Endothelial cell of umbilical vein (primary cell): ENCODE data around the gene UBE2S. TPM values are rescaled to one million over a fixed set of nuclear protein-coding genes. Genes with fewer than 3 reads are reported as not detected.

ENCODE experiments used
- BruUV-seq: library from RNA; stranded (reverse); fragments of 400-500 nt; replicated peaks from 2 replicates; lab custom pipeline; 2021; lab: Mats Ljungman, UMichigan
- CTCF ChIA-PET: fragments of 300-600, 350-600 bp; sonication (Branson Sonifier 250); formaldehyde crosslinking; loops from one replicate; lab custom pipeline; 2021; ENCODE audit warnings: antibody characterized with exemption, inconsistent platforms; lab: Charles Lee
- POLR2A ChIA-PET: fragments of 300-600, 350-600 bp; sonication (Branson Sonifier 250); formaldehyde crosslinking; loops from one replicate; lab custom pipeline; 2021; ENCODE audit warnings: antibody characterized with exemption, inconsistent platforms; lab: Charles Lee
- DNase-seq: peaks from one replicate; pipeline ENCODE4 v3.0.0-alpha.2; 2011; ENCODE audit warnings: low read depth, low spot score
- FAIRE-seq: peaks from 2 replicates; lab custom pipeline; 2011; peaks lifted over from hg19 to GRCh38; lab: Jason Lieb, UNC
- H2AFZ ChIP-seq: 2 replicates; pipeline ENCODE4 v1.6.0; 2012; ENCODE audit warnings: low read depth, low read length, control low read depth, inconsistent platforms
- H3K27ac ChIP-seq: 2 replicates; pipeline ENCODE4 v1.5.1; 2011; ENCODE audit warnings: low read depth, mild to moderate bottlenecking, control low read depth, low read length, moderate library complexity; ENCODE audit not compliant: insufficient read depth
- H3K27me3 ChIP-seq, 2 experiments: 2 replicates each; pipeline versions ENCODE4 v1.6.0 to v1.6.1; 2011; ENCODE audit warnings: low read length in 2 of 2, mixed read lengths in 1 of 2; ENCODE audit not compliant: control insufficient read depth in 2 of 2, insufficient read depth in 2 of 2
- H3K36me3 ChIP-seq, 2 experiments: 2 replicates in 1 of 2; 3 replicates in 1 of 2; pipeline ENCODE4 v1.5.1; 2011; ENCODE audit warnings: low read length in 2 of 2, mild to moderate bottlenecking in 1 of 2, moderate library complexity in 1 of 2; ENCODE audit not compliant: control insufficient read depth in 2 of 2, insufficient read depth in 2 of 2; ENCODE audit errors: extremely low read depth in 1 of 2
- H3K4me1 ChIP-seq: 3 replicates; pipeline ENCODE4 v1.5.1; 2011; ENCODE audit warnings: mild to moderate bottlenecking, low read length; ENCODE audit not compliant: control insufficient read depth, insufficient read depth; ENCODE audit errors: extremely low read depth
- H3K4me2 ChIP-seq: 2 replicates; pipeline ENCODE4 v1.6.1; 2011; ENCODE audit warnings: low read length, control low read depth, mixed read lengths; ENCODE audit not compliant: insufficient read depth
- H3K4me3 ChIP-seq, 3 experiments: fragments of 200-600 bp in 1 of 3; sonication (generic), shearing (Covaris generic) in 1 of 3; replicated peaks in 1 of 3; 2 replicates each; pipeline ENCODE4 v1.5.1; 2011 to 2016; ENCODE audit warnings: control low read depth in 3 of 3, low read length in 3 of 3, mild to moderate bottlenecking in 2 of 3, inconsistent platforms in 1 of 3, low read depth in 1 of 3, moderate library complexity in 1 of 3; ENCODE audit not compliant: insufficient read depth in 1 of 3
- H3K79me2 ChIP-seq: 2 replicates; pipeline ENCODE4 v1.6.0; 2012; ENCODE audit warnings: low read length, inconsistent platforms; ENCODE audit not compliant: control insufficient read depth, insufficient read depth
- H3K9ac ChIP-seq: replicated peaks from 2 replicates; pipeline ENCODE3; 2011; ENCODE audit warnings: low read length, control low read depth; ENCODE audit not compliant: insufficient read depth; ENCODE audit errors: extremely low read depth
- H3K9me1 ChIP-seq: replicated peaks from 3 replicates; pipeline ENCODE4 v1.6.0; 2011; ENCODE audit warnings: mild to moderate bottlenecking, low read length; ENCODE audit not compliant: control insufficient read depth, insufficient read depth; ENCODE audit errors: extremely low read depth
- H3K9me3 ChIP-seq: replicated peaks from 2 replicates; pipeline ENCODE4 v1.5.1; 2012; ENCODE audit warnings: low read length, inconsistent platforms; ENCODE audit not compliant: control insufficient read depth, insufficient read depth
- H4K20me1 ChIP-seq: replicated peaks from 2 replicates; pipeline ENCODE3; 2011; ENCODE audit warnings: mild to moderate bottlenecking, low read length; ENCODE audit not compliant: control insufficient read depth, insufficient read depth; ENCODE audit errors: extremely low read depth
- CTCF ChIP-seq, 2 donors: IDR thresholded peaks; 1 replicate in 1 of 2; 2 replicates in 1 of 2; pipeline ENCODE4 v1.5.1; 2011; ENCODE audit warnings: low read length in 2 of 2, mild to moderate bottlenecking in 2 of 2, moderate library complexity in 2 of 2, control low read depth in 1 of 2, inconsistent platforms in 1 of 2, low read depth in 1 of 2; ENCODE audit not compliant: insufficient read depth in 1 of 2; ENCODE audit errors: extremely low read depth in 1 of 2
- EZH2 ChIP-seq: IDR thresholded peaks from 2 replicates; pipeline ENCODE4 v1.6.1; 2012; ENCODE audit warnings: borderline replicate concordance, low read depth, mild to moderate bottlenecking, moderate library complexity, low read length, inconsistent platforms; ENCODE audit not compliant: severe bottlenecking
- FOS ChIP-seq: IDR thresholded peaks from 2 replicates; pipeline ENCODE4 v1.6.1; 2011; ENCODE audit warnings: mild to moderate bottlenecking, low read length, moderate library complexity, borderline replicate concordance; ENCODE audit not compliant: insufficient read depth
- JUN ChIP-seq: IDR thresholded peaks from 2 replicates; pipeline ENCODE4 v1.6.1; 2011; ENCODE audit warnings: borderline replicate concordance, low read depth; ENCODE audit not compliant: insufficient read length, insufficient read depth
- MAX ChIP-seq: IDR thresholded peaks from 2 replicates; pipeline ENCODE4 v1.6.1; 2011; ENCODE audit not compliant: insufficient read depth, insufficient read length
- MYC ChIP-seq: IDR thresholded peaks from one replicate; pipeline ENCODE4 v1.6.1; 2011; ENCODE audit warnings: mild to moderate bottlenecking, low read depth, low read length
- POLR2AphosphoS5 ChIP-seq: IDR thresholded peaks from 2 replicates; pipeline ENCODE4 v1.6.1; 2012; ENCODE audit warnings: low read depth, mild to moderate bottlenecking, control low read depth, low read length, moderate library complexity; ENCODE audit not compliant: insufficient read depth
- dilution Hi-C: fragments of 300-500 bp; cut with MboI; formaldehyde crosslinking; loops from one replicate; pipeline ENCODE4 v1.15.0; 2019; ENCODE audit warnings: low sequenced_read_pairs; ENCODE audit not compliant: extremely low pct_ligation_motif_present
- intact Hi-C: fragments of 100-400 bp; cut with micrococcal nuclease; formaldehyde crosslinking; loops from one replicate; pipeline ENCODE4 v1.10.0; 2022
- polyA plus RNA-seq, 4 experiments: library from polyadenylated mRNA; depleted of rRNA in 3 of 4; stranded (reverse) in 3 of 4; unstranded in 1 of 4; fragments of >200 nt; gene quantifications; 2 replicates each; pipeline versions ENCODE4 v1.2.1 to v1.2.3, GENCODE V29; 2011 to 2012; ENCODE audit warnings: missing spikeins in 1 of 4
- total RNA-seq: library from RNA; stranded (reverse); gene quantifications from 2 replicates; pipeline ENCODE4 v1.2.3, GENCODE V29; 2021

Gene UBE2S
- total and polyA plus RNA-seq, 2 donors (not counting 3 experiments of a cell fraction or from before 2014, with no cell fraction given), result 183 to 257 TPM

GRCh38 chr19:55365245-55365644 is 42.3 kb downstream of the UBE2S start:
- Histone ChIP-seq H3K9me1 (no peaks in the 10 kb centered on the region), H3K9ac (no peak overlapping the region), H4K20me1 (no peaks in the 10 kb centered on the region), H3K4me1 (peaks cover 3% of the 10 kb centered on the region), H3K27me3 (peaks cover 5 to 13% of the 10 kb centered on the region in 2 experiments), H2AFZ (no peak overlapping the region), H3K4me3 (no peak overlapping the region), H3K27ac (no peak overlapping the region), H3K9me3 (no peaks in the 10 kb centered on the region), H3K36me3 (no peaks in the 10 kb centered on the region), H3K4me2 (no peak overlapping the region), H3K79me2 (no peaks in the 10 kb centered on the region)
- POLR2A ChIA-PET, result no interaction called here
- FAIRE-seq (no peak), DNase-seq (no peak)
- CTCF ChIA-PET, result interaction anchor here (1.2 kb wide), 2 partner anchors 10 to 102 kb away, joined by 3 read pairs; no protein-coding TSS in a partner anchor
- TF ChIP-seq POLR2AphosphoS5 (no peak), FOS (no peak), CTCF (IDR thresholded peaks at IDR 0.05; ENCODE audit: extremely low read depth in 1 of 2, insufficient read depth in 1 of 2, low read depth in 1 of 2, low read length in 2 of 2) (no peak), JUN (no peak), MAX (no peak), MYC (no peak), EZH2 (no peak)
- BruUV-seq, result no TSS peak
- intact Hi-C loops (no loop called here), dilution Hi-C loops (no loop called here)
